OCI-LY1 (cell line): Measurements from ENCODE around the gene RHEBL1.

Experiments
- CTCF ChIP-seq: fragments of 200-600 bp; sonication (generic), shearing (Covaris generic); IDR thresholded peaks from 2 replicates; pipeline ENCODE4 v1.5.1; 2017; ENCODE audit warnings: mild to moderate bottlenecking, antibody characterized with exemption, low read length, moderate library complexity, mixed read lengths
- EZH2 ChIP-seq: fragments of 200-600 bp; sonication (generic), shearing (Covaris generic); IDR thresholded peaks from 2 replicates; pipeline ENCODE4 v1.8.0; 2017; ENCODE audit warnings: borderline replicate concordance, mixed run types, mild to moderate bottlenecking, antibody characterized with exemption, low read length, moderate library complexity, mixed read lengths

GRCh38 chr12:49019120-49019430 lies 50.7 kb downstream of the RHEBL1 start:
- TF ChIP-seq CTCF (no peak), EZH2 (no peak)
